Heart left ventricle (tissue), 13 donors: Measurements from ENCODE around the gene DOCK2.

Experiments used
- POLR2A ChIP-seq, 2 donors: fragments of 450-650 bp; IDR thresholded peaks; one replicate each; pipeline ENCODE4 v1.6.1; 2017; ENCODE audit warnings: antibody characterized with exemption in 2 of 2, mild to moderate bottlenecking in 2 of 2, moderate library complexity in 2 of 2
- TF ChIP-seq, protein P1 (sequence below), 12 donors: fragments of 200-600 bp; sonication (generic) in 4 of 12; IDR thresholded peaks; one replicate each; pipeline versions ENCODE4 v1.5.0 to v1.8.0; 2018 to 2022; ENCODE audit warnings: antibody characterized with exemption in 12 of 12, mild to moderate bottlenecking in 5 of 12
- donor health status: ischemic (EF 13 %, LVEDD 7.1; RV severe dilation, severe dysfunction).
- donor health status: DM: no; HTN: yes; CAD: no.
- donor health status: DM: no; HTN: no; CAD: no.
- donor health status: ischemic (EF 25% LVEDD 6.9; RV normal size, moderate dysfunction).
- donor health status: ischemic (EF 25% LVEDD 5.7; RV mildly dilated, moderate dysfunction).
- donor health status: ischemic (EF 35%, LVEDD 5.7; RV mildly dilated, moderate dysfunction).
- donor health status: nonischemic (EF 11% LVEDD 7.7; RV severe dilation, severe dysfunction).
- donor health status: DM: yes; HTN: yes; CAD: no.
- donor health status: PGD.
- donor health status: ischemic (EF 29% LVEDD 5.4; RV normal size, mild dysfunction).
- donor health status: nonischemic (EF 23%, LVEDD 6.1; RV moderate dilation, normal function).

DNA sequence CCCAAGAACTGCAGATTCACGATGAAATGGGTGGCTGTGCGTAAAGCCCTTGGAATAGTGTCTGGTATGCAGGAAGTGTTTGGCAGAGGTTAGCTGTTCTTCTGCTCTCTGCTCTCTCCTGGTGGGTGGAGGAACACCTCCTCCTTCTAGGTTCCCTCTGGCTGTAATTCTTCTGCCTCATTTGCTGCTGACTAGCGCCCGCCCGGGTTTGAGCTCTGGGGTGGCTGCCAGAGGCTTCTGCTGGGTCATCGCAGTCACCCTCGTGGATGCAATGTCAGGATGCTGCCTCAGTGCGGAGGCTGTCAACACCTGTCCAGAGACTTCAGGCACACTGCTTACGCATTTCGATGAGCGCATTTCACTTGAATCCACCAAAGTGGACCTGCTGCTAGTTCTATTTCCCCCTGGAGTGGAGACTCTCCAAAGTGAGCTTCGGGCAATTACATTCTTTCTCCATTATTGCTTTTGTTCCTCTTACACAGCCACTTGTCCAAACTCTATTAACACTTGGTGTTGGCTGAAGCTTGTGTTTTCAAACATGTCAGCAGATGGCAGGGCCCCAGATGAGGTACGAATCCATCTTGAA, 11.7 kb downstream of the DOCK2 start:
- TF ChIP-seq, protein P1, sequence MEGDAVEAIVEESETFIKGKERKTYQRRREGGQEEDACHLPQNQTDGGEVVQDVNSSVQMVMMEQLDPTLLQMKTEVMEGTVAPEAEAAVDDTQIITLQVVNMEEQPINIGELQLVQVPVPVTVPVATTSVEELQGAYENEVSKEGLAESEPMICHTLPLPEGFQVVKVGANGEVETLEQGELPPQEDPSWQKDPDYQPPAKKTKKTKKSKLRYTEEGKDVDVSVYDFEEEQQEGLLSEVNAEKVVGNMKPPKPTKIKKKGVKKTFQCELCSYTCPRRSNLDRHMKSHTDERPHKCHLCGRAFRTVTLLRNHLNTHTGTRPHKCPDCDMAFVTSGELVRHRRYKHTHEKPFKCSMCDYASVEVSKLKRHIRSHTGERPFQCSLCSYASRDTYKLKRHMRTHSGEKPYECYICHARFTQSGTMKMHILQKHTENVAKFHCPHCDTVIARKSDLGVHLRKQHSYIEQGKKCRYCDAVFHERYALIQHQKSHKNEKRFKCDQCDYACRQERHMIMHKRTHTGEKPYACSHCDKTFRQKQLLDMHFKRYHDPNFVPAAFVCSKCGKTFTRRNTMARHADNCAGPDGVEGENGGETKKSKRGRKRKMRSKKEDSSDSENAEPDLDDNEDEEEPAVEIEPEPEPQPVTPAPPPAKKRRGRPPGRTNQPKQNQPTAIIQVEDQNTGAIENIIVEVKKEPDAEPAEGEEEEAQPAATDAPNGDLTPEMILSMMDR (IDR thresholded peaks at IDR 0.05), result no peak
- no peak for TF ChIP-seq POLR2A (IDR thresholded peaks at IDR 0.05)
